ENCODE measurements around the gene GTPBP1.

DNA sequence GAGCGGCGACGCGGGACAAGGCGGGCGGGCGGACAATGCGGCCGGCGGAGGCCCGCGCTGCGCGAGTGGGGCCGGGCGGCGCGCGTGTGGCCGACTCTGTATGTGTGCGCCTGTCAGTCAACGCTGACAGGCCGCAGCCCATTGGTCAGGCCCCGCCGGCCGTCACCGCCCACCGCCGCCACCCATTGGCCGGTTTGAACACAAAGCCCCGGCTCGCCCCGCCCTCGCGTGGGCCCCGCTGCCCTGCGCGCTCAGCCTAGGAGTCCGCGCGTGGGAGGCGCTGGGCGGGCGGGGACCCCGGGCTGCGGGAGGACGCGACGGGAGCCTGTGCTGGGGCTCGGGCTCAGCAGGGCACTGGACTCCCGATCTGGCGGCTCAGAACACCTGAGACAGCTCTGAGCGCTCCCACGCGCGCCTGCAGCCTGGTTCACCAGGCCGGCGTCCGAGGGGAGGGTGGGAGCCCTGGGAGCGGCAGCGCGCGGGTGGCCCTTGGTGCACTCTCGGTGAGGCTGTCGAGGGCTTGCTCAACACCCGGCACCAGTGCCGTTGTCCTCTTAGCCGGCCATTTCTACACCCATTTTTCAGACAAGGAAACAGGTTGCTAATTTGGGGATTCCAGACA is 50.3 kb downstream of the GTPBP1 start, which contains the start of gene SUN2:
- TF ChIP-seq, protein P1, sequence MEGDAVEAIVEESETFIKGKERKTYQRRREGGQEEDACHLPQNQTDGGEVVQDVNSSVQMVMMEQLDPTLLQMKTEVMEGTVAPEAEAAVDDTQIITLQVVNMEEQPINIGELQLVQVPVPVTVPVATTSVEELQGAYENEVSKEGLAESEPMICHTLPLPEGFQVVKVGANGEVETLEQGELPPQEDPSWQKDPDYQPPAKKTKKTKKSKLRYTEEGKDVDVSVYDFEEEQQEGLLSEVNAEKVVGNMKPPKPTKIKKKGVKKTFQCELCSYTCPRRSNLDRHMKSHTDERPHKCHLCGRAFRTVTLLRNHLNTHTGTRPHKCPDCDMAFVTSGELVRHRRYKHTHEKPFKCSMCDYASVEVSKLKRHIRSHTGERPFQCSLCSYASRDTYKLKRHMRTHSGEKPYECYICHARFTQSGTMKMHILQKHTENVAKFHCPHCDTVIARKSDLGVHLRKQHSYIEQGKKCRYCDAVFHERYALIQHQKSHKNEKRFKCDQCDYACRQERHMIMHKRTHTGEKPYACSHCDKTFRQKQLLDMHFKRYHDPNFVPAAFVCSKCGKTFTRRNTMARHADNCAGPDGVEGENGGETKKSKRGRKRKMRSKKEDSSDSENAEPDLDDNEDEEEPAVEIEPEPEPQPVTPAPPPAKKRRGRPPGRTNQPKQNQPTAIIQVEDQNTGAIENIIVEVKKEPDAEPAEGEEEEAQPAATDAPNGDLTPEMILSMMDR (IDR thresholded peaks at IDR 0.05) = no peak
- TF ChIP-seq POLR2A (IDR thresholded peaks at IDR 0.05) = peak in 1 of 2 donors; percentile 6

Data from suprapubic skin (tissue), 3 donors.